HG02970 (cell line): ENCODE results near the gene HIPK2.
"Not testable (repeated sequence)": the region's sequence is repeated elsewhere in the genome, so short reads cannot be mapped to it uniquely, and the experiment has no call there.

Experiments used
- ATAC-seq: cut with Tn5 transposase; IDR thresholded peaks from one replicate; pipeline ENCODE4 v1.9.1; 2021; ENCODE audit warnings: mild to moderate bottlenecking, moderate library complexity, moderate number of reproducible peaks; ENCODE audit not compliant: unreplicated experiment, low FRiP score

The HIPK2 gene

GRCh38 chr7:139639563-139639962, 138.2 kb downstream of the HIPK2 start:
- no peak for ATAC-seq

- no peak for ATAC-seq
These were observed 142.1 kb downstream of the HIPK2 start for GRCh38 chr7:139635526-139636302.

GRCh38 chr7:139634087-139634486, 143.7 kb downstream of the HIPK2 start:
- no peak for ATAC-seq

DNA sequence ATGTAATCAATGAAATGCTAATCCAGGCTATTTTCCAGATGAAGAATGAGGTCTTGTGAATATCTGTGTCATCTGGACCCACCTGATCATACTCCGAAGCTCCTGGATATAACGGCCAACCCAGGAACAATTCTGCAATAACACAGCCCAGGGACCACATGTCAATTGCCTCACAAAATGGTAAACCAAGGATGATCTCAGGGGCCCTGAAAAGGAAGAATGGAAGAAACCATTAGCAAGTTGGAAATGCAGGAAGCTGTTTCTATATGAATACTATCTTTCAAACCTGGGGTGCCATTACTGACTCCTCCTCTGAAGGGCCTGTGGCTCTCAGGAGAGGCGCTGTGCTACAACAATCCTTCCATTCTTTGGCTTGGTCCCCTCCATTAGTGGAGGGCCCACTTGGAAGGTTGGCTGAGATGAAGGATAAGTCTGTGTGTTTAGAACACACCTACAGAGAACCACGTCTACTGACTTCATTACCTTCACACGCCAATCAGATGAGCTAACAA, 146.2 kb downstream of the HIPK2 start:
- no peak for ATAC-seq

- no peak for ATAC-seq
These were observed 146.9 kb downstream of the HIPK2 start for GRCh38 chr7:139630643-139631519.

- no peak for ATAC-seq
These were observed 148.3 kb downstream of the HIPK2 start for GRCh38 chr7:139629392-139630082.

GRCh38 chr7:139627831-139628230, 150.0 kb downstream of the HIPK2 start:
- no peak for ATAC-seq

- ATAC-seq, result no peak
These were observed 151.0 kb downstream of the HIPK2 start for GRCh38 chr7:139626817-139627216.

GRCh38 chr7:139623518-139623917, 154.3 kb downstream of the HIPK2 start:
- no peak for ATAC-seq

DNA sequence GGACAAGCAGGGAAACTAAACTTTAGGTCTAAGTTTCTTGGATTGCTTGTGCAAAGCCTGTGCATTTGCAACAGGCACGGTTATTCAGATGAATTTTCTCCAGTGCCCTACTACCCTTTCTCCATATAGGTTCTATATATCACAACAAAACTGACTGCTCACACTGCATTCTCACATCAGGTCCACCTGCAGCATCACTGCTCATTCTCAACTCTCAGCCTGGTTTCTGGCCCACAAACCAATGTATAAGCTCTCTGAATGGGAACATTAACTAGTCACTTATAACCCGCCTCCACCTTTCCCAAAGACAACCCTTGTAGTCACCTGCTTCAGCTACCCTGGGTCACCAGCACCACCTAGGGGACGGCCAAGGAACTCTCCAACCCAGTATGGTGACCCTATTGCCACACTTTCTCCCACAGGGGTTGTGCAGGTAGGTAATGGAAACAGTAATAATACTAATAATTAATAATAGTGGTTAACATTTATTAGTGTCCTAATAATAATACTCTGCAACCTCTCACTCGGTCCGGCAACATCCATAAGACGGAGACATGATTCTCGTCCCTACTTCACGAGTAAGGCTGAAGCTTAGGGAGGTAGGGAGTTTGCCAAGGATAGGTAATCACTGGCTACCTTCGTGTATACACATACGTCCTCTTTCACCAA, 157.0 kb downstream of the HIPK2 start:
- ATAC-seq, result no peak

GRCh38 chr7:139619367-139619657, 158.5 kb downstream of the HIPK2 start:
- ATAC-seq, result no peak

DNA sequence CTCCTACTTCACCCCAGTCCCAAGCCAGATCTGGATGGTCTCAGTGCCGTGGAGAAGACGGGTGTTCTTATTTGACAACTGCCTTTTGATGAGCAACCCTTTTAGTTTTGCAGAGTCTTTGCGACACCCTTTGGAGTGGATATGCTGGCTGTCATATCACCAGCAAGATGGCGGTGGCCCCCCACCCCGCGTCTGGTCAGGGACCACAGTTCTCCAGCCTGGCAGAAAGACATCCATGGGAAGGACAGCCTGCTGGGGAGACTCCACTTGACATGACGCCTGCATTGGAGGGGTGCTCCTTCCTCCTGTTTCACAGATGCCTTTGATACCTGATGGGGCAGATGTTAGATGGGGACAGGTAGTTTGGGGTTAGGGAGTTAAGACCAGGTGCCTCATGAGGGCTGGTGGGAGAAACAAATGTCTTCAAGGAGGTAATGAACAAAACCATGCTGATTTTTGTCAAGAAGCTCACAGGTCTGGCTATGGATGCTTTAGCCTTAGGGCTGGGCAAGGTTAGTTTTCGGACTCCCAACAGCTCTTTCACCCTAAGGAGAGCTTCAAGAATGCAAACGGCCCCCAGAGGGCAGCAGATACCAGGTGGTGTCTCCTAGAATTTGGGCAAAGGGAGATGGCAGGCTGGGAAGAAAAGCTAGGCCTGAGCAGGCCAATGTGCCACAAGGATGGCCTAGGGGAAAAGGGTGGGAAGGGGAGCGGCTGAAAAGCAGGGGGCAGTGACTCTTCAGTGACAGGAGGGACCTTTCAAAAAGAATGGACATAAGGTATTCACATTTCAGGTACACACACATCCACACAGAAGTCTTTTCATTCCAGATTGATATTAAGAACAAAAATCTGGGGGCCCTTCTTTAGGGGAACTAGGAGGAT, 159.1 kb downstream of the HIPK2 start:
- no peak for ATAC-seq

DNA sequence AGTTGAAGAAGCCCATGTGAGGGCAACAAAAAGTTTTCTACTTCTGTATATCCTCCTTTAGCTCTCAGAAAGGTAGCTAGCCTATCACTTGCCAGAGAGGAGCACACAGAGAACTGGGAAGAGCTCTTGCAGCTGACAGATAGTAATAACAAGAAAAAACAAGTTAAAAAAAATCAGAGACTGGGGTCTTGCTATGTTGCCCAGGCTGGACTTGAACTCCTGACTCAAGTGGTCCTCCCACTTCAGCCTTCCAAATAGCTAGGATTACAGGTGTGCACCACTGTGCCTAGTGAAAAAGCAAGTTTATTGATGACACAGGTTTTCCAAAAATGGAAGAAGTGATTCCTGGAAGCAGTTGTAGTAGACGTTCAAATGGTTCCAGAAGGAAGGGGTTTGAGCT, 160.7 kb downstream of the HIPK2 start:
- ATAC-seq, result no peak

DNA sequence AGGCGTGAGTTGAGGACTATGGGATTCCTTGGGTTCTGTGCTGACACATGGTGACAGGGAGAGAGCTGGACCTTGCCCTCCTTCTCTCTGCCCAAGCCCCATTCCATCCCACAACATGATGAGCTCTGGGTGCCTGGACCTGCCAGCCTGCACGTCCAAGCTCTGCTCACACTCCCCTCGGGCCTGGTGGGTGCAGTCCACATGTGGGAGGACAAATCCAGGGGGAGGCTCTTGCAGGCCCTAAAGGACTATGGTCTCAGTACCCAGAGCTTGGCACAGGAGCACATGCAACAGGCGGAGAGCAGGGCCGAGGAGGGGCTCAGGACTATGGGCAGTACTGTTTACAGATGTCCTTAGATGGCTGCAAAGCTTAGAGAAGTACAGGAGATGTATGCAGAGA, 162.9 kb downstream of the HIPK2 start:
- no peak for ATAC-seq

GRCh38 chr7:139613971-139614411, 163.8 kb downstream of the HIPK2 start:
- no peak for ATAC-seq

DNA sequence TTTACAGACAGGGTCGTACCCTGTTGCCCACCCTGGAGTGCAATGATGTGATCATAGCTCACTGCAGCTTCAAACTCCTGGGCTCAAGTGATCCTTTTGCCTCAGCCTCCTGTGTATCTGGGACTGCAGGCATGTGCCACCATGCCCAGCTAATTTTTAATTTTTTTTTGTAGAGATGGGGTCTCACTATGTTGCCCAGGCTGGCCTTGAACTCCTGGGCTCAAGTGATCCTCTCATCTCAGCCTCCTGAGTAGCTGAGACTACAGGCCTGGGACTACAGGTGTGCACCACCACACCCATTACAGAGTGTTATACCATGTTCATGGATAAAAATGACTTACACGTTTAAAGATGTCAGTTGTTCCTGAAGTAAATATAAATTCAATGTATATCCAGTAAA, 166.2 kb downstream of the HIPK2 start:
- not testable (repeated sequence) for ATAC-seq

GRCh38 chr7:139610595-139610994, 167.2 kb downstream of the HIPK2 start:
- ATAC-seq, result no peak

DNA sequence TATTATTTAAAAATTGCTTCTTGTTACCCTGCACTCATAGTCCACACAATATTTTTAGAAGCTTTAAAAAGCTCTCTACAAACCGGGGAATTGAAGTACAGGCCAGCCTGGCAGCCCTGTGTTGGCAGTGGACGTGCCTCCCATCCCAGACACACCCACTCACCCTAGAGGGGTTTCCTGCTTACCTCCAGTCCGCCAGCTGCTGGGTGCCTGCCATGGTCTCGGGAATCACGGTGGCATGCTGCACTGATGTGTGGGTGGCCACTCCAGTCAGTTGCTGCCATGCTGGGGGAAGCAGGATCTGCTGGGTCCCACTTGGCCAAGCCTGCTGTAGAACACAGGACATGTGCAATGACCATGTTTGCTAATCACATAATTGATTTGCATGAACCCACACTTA, 173.9 kb downstream of the HIPK2 start:
- ATAC-seq, result no peak

- no peak for ATAC-seq
These were observed 174.5 kb downstream of the HIPK2 start for GRCh38 chr7:139603282-139603681.
